Measurements from ENCODE around the gene PRTFDC1.
A peak's percentile ranks its signal among the peaks of the same experiment; 100 is the strongest.

Gene PRTFDC1

GRCh38 chr10:24872790-24873182 lies 79.6 kb downstream of the PRTFDC1 start:
- no peak for DNase-seq (ENCODE audit: low spot score)

GRCh38 chr10:24872049-24872789 lies 80.2 kb downstream of the PRTFDC1 start:
- DNase-seq (ENCODE audit: low spot score) = peak; percentile 17

DNA sequence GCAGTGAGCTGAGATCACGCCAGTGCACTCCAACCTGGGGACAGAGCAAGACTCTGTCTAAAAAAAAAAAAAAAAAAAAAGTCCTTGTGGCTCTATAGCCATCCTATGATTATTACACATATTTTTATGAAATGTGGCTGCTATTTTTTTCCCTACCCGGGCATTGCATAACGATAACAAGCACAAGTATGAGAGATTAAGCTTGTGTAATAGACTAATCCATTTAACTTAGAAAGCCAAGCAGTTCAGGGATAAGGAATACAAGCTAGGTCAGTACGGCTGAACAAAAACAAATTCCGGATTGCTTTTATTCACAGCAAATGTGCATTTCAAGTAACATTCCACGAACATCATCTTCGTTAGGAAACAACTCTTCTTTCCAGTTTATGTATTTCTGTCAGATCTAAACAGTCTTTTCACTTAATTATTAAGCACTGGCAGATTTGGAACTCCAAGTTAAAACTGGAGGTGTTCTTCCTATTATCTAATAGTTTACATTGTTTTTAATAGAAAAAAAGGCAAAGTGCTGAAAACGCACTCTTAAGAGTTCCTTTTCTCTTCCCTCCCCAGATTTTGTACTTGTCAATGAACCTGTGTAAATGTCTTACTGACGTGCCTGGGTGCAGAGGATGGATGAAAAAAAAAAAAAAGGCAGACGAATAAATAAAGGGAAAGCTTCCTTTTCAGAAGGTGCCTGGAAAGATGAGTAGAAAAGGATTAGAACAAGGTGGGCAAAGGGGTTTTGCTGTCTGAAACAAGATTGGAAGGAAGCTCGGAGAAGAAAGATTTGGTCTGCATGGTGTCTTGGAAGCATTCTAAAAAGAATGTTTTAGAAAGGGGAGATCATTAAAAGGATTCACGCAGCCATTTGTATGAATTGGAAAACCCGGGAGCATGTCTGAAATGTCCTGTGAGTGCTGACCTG lies 81.1 kb downstream of the PRTFDC1 start:
- no peak for DNase-seq (ENCODE audit: low spot score)

GRCh38 chr10:24869354-24870015 lies 82.9 kb downstream of the PRTFDC1 start:
- DNase-seq (ENCODE audit: low spot score) = no peak

DNA sequence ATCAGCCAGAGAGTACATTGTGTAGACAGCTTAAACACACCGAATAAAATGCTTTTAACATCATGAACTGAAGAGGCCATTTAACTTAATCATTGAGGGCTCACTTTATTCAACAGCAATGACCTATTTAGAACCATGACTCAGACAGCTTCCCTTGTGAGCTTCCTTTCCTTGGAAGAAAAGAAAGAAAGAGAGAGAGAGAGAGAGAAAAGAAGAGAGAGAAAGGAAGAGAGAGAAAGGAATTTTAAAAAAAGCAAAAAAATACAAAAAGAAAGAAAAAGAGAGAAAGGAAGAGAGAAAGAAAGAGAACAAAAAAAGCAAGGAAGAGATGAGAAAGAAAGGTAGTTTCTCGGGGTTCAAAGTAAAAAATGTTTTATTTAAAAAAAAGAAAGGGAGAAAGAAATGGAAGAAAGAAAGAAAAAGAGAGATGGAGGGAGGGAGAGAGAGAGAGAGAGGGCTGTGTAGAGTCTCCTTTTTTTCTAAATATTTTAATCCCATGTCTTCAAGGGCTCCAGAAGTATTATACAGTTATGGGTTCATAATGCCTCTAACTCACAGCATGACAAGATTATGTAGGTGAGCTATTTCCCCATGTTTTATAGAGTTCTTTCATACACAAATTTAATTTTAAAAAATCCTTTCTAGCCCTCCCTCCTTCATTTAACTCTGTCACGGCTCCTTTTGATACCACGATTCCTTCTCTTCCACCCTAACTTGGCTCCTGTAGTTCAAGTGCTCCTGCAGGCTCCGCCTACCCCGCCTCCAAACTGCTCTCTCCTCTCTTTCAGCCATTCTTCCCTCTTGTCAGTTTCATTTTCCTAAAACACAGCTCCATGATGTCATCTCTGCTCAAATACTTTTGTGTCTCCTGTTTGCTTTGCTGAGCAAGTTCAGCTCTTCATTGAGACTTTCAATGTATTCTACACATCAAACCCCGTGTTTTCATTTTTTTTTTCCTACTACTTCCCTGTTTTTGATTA lies 85.5 kb downstream of the PRTFDC1 start:
- peak; percentile 75 for DNase-seq (ENCODE audit: low spot score)

GRCh38 chr10:24865783-24866182 lies 86.6 kb downstream of the PRTFDC1 start:
- no peak for DNase-seq (ENCODE audit: low spot score)

GRCh38 chr10:24862589-24862988 lies 89.8 kb downstream of the PRTFDC1 start:
- peak; percentile 4 for DNase-seq (ENCODE audit: low spot score)

GRCh38 chr10:24858288-24859270 lies 93.8 kb downstream of the PRTFDC1 start:
- no peak for DNase-seq (ENCODE audit: low spot score)

DNA sequence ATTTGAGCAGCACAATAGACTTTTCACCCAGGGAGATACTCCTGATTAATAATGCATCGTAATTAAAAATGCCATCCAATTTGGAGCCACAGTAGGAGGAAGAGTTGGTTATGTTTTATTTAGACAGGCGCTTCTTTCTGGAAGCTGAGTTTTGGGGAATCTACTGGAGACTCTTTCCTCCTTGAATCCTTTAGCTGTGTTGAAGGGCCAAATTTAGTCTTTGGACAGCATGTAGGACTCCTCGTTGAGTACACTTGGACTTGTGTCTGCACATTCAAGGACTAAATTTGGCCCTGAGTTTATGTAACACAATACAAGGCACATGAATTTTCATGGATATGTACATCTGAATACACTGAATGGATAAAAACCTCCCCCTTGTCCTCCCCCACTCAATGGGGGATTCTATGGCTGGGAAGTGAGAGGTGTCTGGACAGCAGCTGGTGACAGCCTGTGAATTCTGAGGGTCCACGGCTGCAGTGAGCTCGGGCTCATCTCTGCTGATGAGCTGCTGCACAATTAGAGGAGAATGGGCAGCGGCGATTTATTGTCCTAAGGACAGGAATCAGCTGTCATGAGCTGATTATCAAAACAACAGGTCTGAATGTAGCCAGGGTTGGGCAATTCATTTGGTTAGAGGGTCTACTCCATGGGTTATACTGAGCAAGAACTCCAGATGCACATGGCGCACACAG lies 95.2 kb downstream of the PRTFDC1 start:
- DNase-seq (ENCODE audit: low spot score) = no peak

- DNase-seq (ENCODE audit: low spot score) = no peak
Measured at GRCh38 chr10:24854256-24854655, 98.2 kb downstream of the PRTFDC1 start.

- no peak for DNase-seq (ENCODE audit: low spot score)
Measured at GRCh38 chr10:24853661-24854060, 98.7 kb downstream of the PRTFDC1 start.

GRCh38 chr10:24851629-24852028 lies 100.8 kb downstream of the PRTFDC1 start:
- DNase-seq (ENCODE audit: low spot score) = peak; percentile 15

DNA sequence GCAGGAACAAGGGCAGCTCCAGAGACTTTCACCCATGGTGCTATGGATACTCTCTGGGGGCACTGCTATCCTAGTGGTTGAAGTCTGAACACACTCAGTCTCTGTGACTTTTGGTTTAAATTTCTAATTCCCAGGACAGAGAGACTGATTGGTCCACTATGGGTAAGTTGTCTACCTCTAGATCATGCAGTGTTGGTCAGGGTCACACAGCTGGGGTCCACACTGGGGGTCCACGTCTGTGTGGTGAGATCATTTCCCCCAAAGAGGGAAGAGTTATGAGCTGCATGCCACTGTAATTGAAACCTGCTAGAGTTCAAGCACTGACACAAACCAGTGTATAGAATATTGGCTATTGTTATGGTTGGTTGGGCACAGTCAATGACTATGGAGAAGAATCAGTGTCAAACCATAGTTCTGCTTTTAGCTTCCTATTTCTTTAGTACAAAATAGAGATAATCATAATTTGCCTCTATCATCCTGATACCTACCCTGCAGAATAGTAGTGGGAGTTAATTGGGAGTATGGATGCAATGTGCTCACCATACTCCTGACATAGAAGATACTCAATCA lies 101.6 kb downstream of the PRTFDC1 start:
- DNase-seq (ENCODE audit: low spot score) = no peak

GRCh38 chr10:24849501-24850299 lies 102.7 kb downstream of the PRTFDC1 start:
- DNase-seq (ENCODE audit: low spot score) = peak; percentile 14

- no peak for DNase-seq (ENCODE audit: low spot score)
Measured at GRCh38 chr10:24849051-24849450, 103.4 kb downstream of the PRTFDC1 start.

GRCh38 chr10:24848195-24848594 lies 104.2 kb downstream of the PRTFDC1 start:
- DNase-seq (ENCODE audit: low spot score) = no peak

DNA sequence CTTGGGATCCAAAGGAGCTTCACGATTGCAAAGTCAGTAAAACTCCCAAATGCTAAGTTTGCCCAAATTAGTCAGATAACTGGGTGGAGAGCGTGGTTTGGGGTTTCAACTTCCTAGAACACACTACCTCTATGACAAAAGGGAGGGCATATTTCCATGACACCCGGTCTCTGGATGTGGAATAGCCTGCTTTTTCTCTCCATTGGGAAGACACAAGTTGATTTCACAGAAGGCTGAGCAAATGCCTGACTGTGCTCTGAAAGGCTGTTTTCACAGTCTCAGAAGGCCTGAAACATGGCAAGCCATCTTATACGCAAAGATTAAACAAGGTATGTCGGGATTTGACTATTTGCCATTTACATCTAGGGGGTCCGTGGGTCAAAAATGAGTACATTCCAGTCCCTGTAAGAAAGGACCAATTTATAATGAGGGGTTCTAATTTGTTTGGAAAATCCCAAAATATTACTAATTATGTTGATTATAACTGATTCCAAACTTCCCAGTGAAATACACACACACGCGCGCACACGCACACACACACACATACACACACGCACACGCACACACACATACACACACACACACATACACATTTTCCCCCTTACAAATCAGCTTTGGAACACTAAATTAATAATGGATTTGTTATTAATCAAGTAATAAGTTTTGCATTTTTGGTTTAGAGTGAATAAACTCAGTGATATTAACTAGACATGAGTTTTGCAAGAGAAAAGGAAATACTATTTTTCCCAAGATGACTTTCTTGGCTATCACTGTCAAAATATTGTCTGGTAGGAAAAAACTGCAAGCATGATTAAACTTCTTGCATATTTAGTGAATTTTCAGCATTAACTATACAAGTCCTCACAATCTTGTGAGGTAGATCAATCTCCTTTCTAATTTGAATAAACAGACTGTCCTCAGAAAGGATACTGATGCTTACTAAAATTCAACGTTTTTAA lies 105.0 kb downstream of the PRTFDC1 start:
- DNase-seq (ENCODE audit: low spot score) = no peak
